ENCODE results near the gene FADS2. TPM values are rescaled to one million over a fixed set of nuclear protein-coding genes. Genes with fewer than 3 reads are reported as not detected.

FADS2 gene
- total RNA-seq, 4 donors from 2014 or later: 2.7 to 28.8 (median 3.9) TPM

DNA sequence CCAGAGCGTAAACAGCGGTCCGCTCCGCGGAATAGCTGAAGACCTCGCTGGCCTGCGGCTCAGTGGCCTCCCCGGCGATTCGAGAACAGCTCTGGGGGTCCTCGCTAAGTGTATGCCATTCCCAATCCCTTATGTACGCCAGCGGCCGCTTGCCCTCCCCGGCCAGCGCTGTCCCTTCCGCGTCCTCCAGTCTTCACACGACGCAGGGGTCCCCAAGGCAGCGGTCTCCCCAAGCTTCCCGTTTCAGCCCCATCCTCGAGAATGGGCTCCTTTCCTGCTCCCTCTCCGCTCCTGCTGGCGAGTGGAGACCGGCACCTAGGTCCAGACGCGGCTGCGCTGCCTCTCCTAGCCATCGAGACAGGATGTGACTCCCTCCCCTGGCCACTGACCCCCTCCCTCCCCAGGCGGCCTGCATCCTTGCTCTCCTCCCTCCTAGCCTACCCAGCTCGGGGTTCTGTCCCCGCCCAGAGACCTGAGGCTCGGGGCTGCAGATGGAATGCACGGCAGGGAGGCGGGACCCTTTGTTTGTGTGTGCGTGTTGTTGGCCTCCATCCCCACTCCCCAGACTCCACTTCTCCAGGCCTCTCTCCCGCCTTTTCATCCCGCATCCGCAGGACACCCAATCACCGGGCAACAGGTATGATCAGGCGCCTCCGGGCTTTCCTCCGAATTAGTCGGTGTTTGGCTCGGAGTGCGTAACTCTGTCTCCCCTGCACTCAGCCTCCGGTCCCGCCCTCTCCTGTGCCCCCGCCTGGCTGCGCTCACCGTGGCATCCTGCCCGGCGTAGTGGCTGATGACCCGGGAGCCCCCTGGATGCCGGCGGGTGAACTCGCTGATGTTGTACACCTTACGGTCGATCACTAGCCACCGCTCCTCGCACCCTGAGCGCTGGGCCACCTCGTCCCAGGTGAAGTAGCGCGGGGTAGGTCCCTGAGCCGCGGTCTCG is 12.0 kb upstream of the FADS2 start:
- peak; percentile 52 for DNase-seq
- intact Hi-C loops (cut with DNase I; ENCODE audit: low total_unique reads): no loop called here
- WGBS, 2 donors (ENCODE audit: low coverage in 1 of 2): 1% methylated on average over 60 of the region's 69 CpGs; no CpG with 5 or more reads in 1 of the 2 donors
- Histone ChIP-seq H3K36me3 (peaks cover 0 to 6% (median 0%) of the 10 kb centered on the region in 4 donors), H3K4me3 (peak overlapping the region; percentile 39 to 58 (median 50)), H3K4me1 (peaks cover 0 to 34% (median 22%) of the 10 kb centered on the region in 4 donors), H3K27me3 (peaks cover 28% of the 10 kb centered on the region), H3K9me3 (no peaks in the 10 kb centered on the region), H3K27ac (peak overlapping the region; percentile 86 to 96 (median 89))
- in situ Hi-C loops (cut with MboI; ENCODE audit: low pct_ligation_motif_present in 1 of 4, low pct_unique_long_range_greater_than_20kb in 1 of 4, low sequenced_read_pairs in 3 of 4): no loop called here
- TF ChIP-seq, protein P1, sequence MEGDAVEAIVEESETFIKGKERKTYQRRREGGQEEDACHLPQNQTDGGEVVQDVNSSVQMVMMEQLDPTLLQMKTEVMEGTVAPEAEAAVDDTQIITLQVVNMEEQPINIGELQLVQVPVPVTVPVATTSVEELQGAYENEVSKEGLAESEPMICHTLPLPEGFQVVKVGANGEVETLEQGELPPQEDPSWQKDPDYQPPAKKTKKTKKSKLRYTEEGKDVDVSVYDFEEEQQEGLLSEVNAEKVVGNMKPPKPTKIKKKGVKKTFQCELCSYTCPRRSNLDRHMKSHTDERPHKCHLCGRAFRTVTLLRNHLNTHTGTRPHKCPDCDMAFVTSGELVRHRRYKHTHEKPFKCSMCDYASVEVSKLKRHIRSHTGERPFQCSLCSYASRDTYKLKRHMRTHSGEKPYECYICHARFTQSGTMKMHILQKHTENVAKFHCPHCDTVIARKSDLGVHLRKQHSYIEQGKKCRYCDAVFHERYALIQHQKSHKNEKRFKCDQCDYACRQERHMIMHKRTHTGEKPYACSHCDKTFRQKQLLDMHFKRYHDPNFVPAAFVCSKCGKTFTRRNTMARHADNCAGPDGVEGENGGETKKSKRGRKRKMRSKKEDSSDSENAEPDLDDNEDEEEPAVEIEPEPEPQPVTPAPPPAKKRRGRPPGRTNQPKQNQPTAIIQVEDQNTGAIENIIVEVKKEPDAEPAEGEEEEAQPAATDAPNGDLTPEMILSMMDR (IDR thresholded peaks at IDR 0.05): peak in 1 of 5 experiments; percentile 8
- no peak for TF ChIP-seq POLR2A (IDR thresholded peaks at IDR 0.05)
- peak in 1 of 3 donors; percentile 24 for TF ChIP-seq POLR2AphosphoS5 (IDR thresholded peaks at IDR 0.05)

DNA sequence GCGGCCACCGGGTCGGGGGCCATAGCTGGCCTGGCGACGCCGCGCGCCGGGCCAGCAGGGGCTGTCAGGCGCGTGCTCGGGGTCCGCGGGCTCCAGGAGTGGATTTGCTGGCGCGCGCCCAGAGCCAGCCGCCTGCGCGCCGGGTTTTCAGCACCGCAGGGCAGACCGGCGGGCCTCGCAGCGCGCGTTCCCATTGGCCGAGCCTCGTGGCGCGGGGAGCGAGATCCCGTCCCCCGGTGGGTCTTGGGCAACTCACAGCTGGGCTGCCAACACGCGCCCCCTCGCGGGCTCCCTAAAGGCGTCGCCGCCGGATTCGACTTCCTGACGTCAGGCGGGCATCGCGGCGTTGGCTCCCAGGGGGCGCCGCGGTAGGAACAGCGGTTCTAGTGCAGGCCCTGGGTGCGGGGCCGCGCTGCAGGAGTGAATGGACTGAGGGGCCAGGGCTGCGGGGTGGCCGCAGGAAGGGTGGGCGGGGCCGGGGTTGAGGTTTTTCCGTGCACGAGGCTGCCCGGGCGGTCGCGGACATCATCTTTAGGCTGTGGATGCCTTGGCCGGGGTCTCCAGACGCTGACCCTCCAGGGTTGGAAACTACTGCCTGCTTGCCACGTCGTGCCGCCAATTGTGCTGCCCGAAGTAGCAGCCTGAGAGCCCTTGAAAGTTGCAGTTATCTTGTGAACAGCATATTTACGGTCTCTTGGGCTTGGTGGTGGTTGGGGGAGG is 11.2 kb upstream of the FADS2 start, which contains the start of gene FADS1:
Gene FADS1, minus strand, starts transcription at position 268 of the 720 bp plus-strand sequence. Its CDS starts 74 bp downstream, at position 194.
- TF ChIP-seq POLR2A (IDR thresholded peaks at IDR 0.05) (peak; percentile 14), POLR2AphosphoS5 (IDR thresholded peaks at IDR 0.05) (peak in 2 of 3 donors; percentile 23 to 54), EP300 (IDR thresholded peaks at IDR 0.05; ENCODE audit: low read depth) (no peak)
- TF ChIP-seq, protein P1 (IDR thresholded peaks at IDR 0.05): peak; percentile 31 to 47 (median 40)
- in situ Hi-C loops (cut with MboI; ENCODE audit: low pct_ligation_motif_present in 1 of 4, low pct_unique_long_range_greater_than_20kb in 1 of 4, low sequenced_read_pairs in 3 of 4) (no loop called here), intact Hi-C loops (cut with DNase I; ENCODE audit: low total_unique reads) (no loop called here)
- Histone ChIP-seq H3K27ac (peak within 1 kb of the TSS; percentile 86 to 96 (median 89)), H3K9me3 (no peaks in the 10 kb centered on the region), H3K36me3 (peaks cover 0 to 5% (median 0%) of the 10 kb centered on the region in 4 donors), H3K27me3 (peaks cover 28% of the 10 kb centered on the region), H3K4me3 (peak within 1 kb of the TSS; percentile 39 to 58 (median 50)), H3K4me1 (peaks cover 0 to 34% (median 22%) of the 10 kb centered on the region in 4 donors)
- DNase-seq: peak; percentile 83
- WGBS, 2 donors (ENCODE audit: low coverage in 1 of 2): 3% methylated on average over 50 of the region's 73 CpGs; no CpG with 5 or more reads in 1 of the 2 donors

DNA sequence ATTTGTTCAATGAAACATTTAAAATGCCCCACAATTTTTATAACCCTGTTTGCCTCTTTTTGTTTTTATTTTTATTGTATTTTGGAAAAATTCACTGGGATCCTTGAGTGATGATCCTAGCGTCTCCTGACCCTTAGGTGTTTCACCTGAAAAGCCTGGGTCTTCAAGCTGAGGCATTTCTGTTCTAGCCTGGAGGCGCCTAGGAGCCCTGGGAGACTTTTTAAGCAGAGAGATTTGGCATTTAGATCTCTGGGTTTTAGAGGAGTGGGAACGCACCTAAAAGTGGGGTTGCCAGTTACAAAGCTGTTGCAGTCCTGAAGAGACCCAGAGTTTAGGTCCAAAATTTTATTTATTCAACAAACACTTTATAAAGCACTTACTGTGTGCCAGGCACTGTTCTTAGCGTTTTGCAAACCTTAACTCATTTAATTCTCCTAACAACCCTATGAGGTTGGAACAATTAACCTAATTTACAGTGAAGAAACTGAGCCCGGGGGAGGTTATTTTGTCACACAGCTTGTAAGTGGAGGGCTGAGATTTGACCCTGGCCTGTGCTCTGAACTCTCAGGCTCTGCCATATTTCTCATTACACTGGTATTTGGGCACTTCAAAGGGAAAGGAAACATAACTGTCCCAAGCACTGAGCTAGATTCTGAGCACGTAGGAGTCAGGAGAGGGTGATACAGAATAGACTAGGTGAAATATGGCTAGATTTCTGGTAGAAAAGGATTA is 10.5 kb upstream of the FADS2 start:
- in situ Hi-C loops (cut with MboI; ENCODE audit: low pct_ligation_motif_present in 1 of 4, low pct_unique_long_range_greater_than_20kb in 1 of 4, low sequenced_read_pairs in 3 of 4): no loop called here
- WGBS, 2 donors (ENCODE audit: low coverage in 1 of 2): 59 to 66% methylated on average over 5 to 6 of the region's 6 CpGs

More for the DNA sequence above, 10.5 kb upstream of the FADS2 start:
- TF ChIP-seq POLR2A (IDR thresholded peaks at IDR 0.05) (no peak), POLR2AphosphoS5 (IDR thresholded peaks at IDR 0.05) (no peak), EP300 (IDR thresholded peaks at IDR 0.05; ENCODE audit: low read depth) (no peak)
- TF ChIP-seq, protein P1 (IDR thresholded peaks at IDR 0.05): no peak
- intact Hi-C loops (cut with DNase I; ENCODE audit: low total_unique reads): no loop called here
- H3K27ac ChIP-seq: peak overlapping the region; percentile 86 to 96 (median 89)
- H3K4me3 ChIP-seq: peak overlapping the region in 1 of 4 donors; percentile 58
- no peaks in the 10 kb centered on the region for H3K36me3 ChIP-seq
- no peak for DNase-seq
- H3K27me3 ChIP-seq: peaks cover 28% of the 10 kb centered on the region
- no peaks in the 10 kb centered on the region for H3K9me3 ChIP-seq
- H3K4me1 ChIP-seq: peaks cover 0 to 34% (median 22%) of the 10 kb centered on the region in 4 donors

All from transverse colon (tissue), 4 donors.